GM20000 (cell line): ENCODE measurements around the gene TBC1D16.

Experiments
- DNase-seq: peaks from one replicate; pipeline ENCODE4 v3.0.0; 2012; ENCODE audit warnings: low spot score
- CTCF ChIP-seq: IDR thresholded peaks from 2 replicates; pipeline ENCODE4 v1.5.1; 2012; ENCODE audit warnings: mild to moderate bottlenecking, control low read depth; ENCODE audit errors: extremely low read depth, missing control alignments

TBC1D16 gene

GRCh38 chr17:80035937-80036714, 454 bp upstream of the TBC1D16 start, which contains the start of gene CCDC40:
Gene CCDC40 (plus strand): TSS chr17:80036642. CDS start chr17:80036663, 21 bp downstream.
- DNase-seq: peak; percentile 82
- TF ChIP-seq CTCF: no peak

GRCh38 chr17:80034791-80035686, 633 bp downstream of the TBC1D16 start:
- TF ChIP-seq CTCF: no peak

GRCh38 chr17:80033840-80034239, 1.8 kb downstream of the TBC1D16 start:
- no peak for TF ChIP-seq CTCF
- DNase-seq: no peak

More at GRCh38 chr17:80034791-80035686, 633 bp downstream of the TBC1D16 start:
- DNase-seq: peak; percentile 62

- DNase-seq: no peak
- no peak for TF ChIP-seq CTCF
Observed at GRCh38 chr17:80032614-80033171, 3.0 kb downstream of the TBC1D16 start.

- no peak for DNase-seq
- TF ChIP-seq CTCF: no peak
Observed at GRCh38 chr17:80031691-80032430, 3.8 kb downstream of the TBC1D16 start.

- no peak for TF ChIP-seq CTCF
- no peak for DNase-seq
Observed at GRCh38 chr17:80030730-80031410, 4.8 kb downstream of the TBC1D16 start.
